ENCODE measurements around the gene UNK. TPM values are rescaled to one million over a fixed set of nuclear protein-coding genes. Genes with fewer than 3 reads are reported as not detected.

The UNK gene
- total RNA-seq, 1 donor from 2014 or later, result 28.6 TPM

- DNase-seq (ENCODE audit: extremely low read depth, low read depth, low spot score), result no peak
Measured at GRCh38 chr17:75819116-75819515, 34.5 kb downstream of the UNK start.

GRCh38 chr17:75819678-75820077 lies 35.1 kb downstream of the UNK start:
- no peak for DNase-seq (ENCODE audit: extremely low read depth, low read depth, low spot score)

- no peak for DNase-seq (ENCODE audit: extremely low read depth, low read depth, low spot score)
Measured at GRCh38 chr17:75820094-75821080, 35.8 kb downstream of the UNK start.

GRCh38 chr17:75821552-75821951 lies 36.9 kb downstream of the UNK start:
- no peak for DNase-seq (ENCODE audit: extremely low read depth, low read depth, low spot score)

- DNase-seq (ENCODE audit: extremely low read depth, low read depth, low spot score), result no peak
Measured at GRCh38 chr17:75822119-75822799, 37.7 kb downstream of the UNK start.

GRCh38 chr17:75822800-75823166 lies 38.2 kb downstream of the UNK start:
- DNase-seq (ENCODE audit: extremely low read depth, low read depth, low spot score), result no peak

- no peak for DNase-seq (ENCODE audit: extremely low read depth, low read depth, low spot score)
Measured at GRCh38 chr17:75823257-75824041, 38.8 kb downstream of the UNK start.

GRCh38 chr17:75824050-75824552 lies 39.5 kb downstream of the UNK start:
- no peak for DNase-seq (ENCODE audit: extremely low read depth, low read depth, low spot score)

GRCh38 chr17:75824666-75825065 lies 40.1 kb downstream of the UNK start:
- DNase-seq (ENCODE audit: extremely low read depth, low read depth, low spot score), result no peak

GRCh38 chr17:75825149-75825552 lies 40.5 kb downstream of the UNK start:
- no peak for DNase-seq (ENCODE audit: extremely low read depth, low read depth, low spot score)

- no peak for DNase-seq (ENCODE audit: extremely low read depth, low read depth, low spot score)
Measured at GRCh38 chr17:75825748-75826370, 41.3 kb downstream of the UNK start.

- DNase-seq (ENCODE audit: extremely low read depth, low read depth, low spot score), result no peak
Measured at GRCh38 chr17:75826561-75827307, 42.1 kb downstream of the UNK start.

GRCh38 chr17:75827308-75828075 lies 42.9 kb downstream of the UNK start:
- no peak for DNase-seq (ENCODE audit: extremely low read depth, low read depth, low spot score)

- no peak for DNase-seq (ENCODE audit: extremely low read depth, low read depth, low spot score)
Measured at GRCh38 chr17:75828076-75828400, 43.4 kb downstream of the UNK start.

- no peak for DNase-seq (ENCODE audit: extremely low read depth, low read depth, low spot score)
Measured at GRCh38 chr17:75828741-75829140, 44.1 kb downstream of the UNK start.

GRCh38 chr17:75829747-75830146 lies 45.1 kb downstream of the UNK start:
- no peak for DNase-seq (ENCODE audit: extremely low read depth, low read depth, low spot score)

- DNase-seq (ENCODE audit: extremely low read depth, low read depth, low spot score), result no peak
Measured at GRCh38 chr17:75830164-75831031, 45.8 kb downstream of the UNK start.

- no peak for DNase-seq (ENCODE audit: extremely low read depth, low read depth, low spot score)
Measured at GRCh38 chr17:75831032-75831571, 46.5 kb downstream of the UNK start.

Measured in glomerular endothelial cell (primary cell).